Tibial nerve (tissue), 4 donors: Measurements from ENCODE around the gene SOX9.

Experiments used
- EP300 ChIP-seq, 2 donors: sonication (generic); formaldehyde crosslinking; IDR thresholded peaks; one replicate each; pipeline ENCODE4 v1.6.1; 2017; ENCODE audit warnings: antibody characterized with exemption in 2 of 2, mild to moderate bottlenecking in 1 of 2
- POLR2A ChIP-seq, 2 donors: fragments of 450-650 bp; IDR thresholded peaks; one replicate each; pipeline ENCODE4 v1.6.1; 2017; ENCODE audit warnings: antibody characterized with exemption in 2 of 2, mild to moderate bottlenecking in 2 of 2, moderate library complexity in 2 of 2
- TF ChIP-seq, protein P1 (sequence below), 5 experiments: fragments of 200-600 bp in 3 of 5; fragments of 450-650 bp in 2 of 5; sonication (generic) in 3 of 5; IDR thresholded peaks; one replicate each; pipeline ENCODE4 v1.5.1; 2016 to 2019; ENCODE audit warnings: antibody characterized with exemption in 5 of 5, mild to moderate bottlenecking in 3 of 5, moderate library complexity in 2 of 5

DNA sequence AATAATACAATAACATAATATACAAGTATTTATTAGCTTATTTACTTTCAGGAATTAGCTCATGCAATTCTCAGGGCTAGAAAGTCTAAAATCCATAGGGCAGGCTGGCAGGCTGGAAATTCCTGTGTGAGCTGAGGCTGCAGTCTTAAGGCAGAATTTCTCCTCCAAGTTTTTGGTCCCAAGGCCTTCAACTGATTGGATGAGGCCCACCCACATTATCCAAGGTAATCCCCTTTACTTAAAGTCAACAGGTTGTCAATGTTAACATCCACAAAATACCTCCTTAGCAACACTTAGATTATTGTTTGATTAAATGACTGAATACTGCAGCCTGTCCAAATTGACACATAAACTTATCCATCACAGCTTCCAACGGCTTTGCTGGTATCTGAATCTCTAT, 32.9 kb upstream of the SOX9 start:
- TF ChIP-seq, protein P1, sequence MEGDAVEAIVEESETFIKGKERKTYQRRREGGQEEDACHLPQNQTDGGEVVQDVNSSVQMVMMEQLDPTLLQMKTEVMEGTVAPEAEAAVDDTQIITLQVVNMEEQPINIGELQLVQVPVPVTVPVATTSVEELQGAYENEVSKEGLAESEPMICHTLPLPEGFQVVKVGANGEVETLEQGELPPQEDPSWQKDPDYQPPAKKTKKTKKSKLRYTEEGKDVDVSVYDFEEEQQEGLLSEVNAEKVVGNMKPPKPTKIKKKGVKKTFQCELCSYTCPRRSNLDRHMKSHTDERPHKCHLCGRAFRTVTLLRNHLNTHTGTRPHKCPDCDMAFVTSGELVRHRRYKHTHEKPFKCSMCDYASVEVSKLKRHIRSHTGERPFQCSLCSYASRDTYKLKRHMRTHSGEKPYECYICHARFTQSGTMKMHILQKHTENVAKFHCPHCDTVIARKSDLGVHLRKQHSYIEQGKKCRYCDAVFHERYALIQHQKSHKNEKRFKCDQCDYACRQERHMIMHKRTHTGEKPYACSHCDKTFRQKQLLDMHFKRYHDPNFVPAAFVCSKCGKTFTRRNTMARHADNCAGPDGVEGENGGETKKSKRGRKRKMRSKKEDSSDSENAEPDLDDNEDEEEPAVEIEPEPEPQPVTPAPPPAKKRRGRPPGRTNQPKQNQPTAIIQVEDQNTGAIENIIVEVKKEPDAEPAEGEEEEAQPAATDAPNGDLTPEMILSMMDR (IDR thresholded peaks at IDR 0.05) = no peak
- TF ChIP-seq POLR2A (IDR thresholded peaks at IDR 0.05) (no peak), EP300 (IDR thresholded peaks at IDR 0.05) (no peak)
